HCT116 (cell line): Measurements from ENCODE around the gene FLRT1.

ENCODE experiments used
- ATF3 ChIP-seq: IDR thresholded peaks from 2 replicates; pipeline ENCODE4 v1.6.1; 2012
- CTCF ChIP-seq, 3 experiments: fragments of 200-600 bp in 1 of 3; sonication (generic) in 1 of 3; IDR thresholded peaks in 2 of 3; conservative IDR thresholded peaks in 1 of 3; 2 replicates each; pipeline ENCODE4 v1.5.1; 2012 to 2017; ENCODE audit warnings: low read depth in 2 of 3, low read length in 2 of 3, antibody characterized with exemption in 1 of 3, borderline replicate concordance in 1 of 3, control low read depth in 1 of 3, mild to moderate bottlenecking in 1 of 3, mixed read lengths in 1 of 3, mixed run types in 1 of 3, moderate library complexity in 1 of 3; ENCODE audit not compliant: insufficient read depth in 1 of 3
- EGR1 ChIP-seq: IDR thresholded peaks from 2 replicates; pipeline ENCODE4 v1.6.1; 2012; ENCODE audit warnings: low read depth
- EZH2 ChIP-seq: fragments of 200-600 bp; sonication (generic); IDR thresholded peaks from 2 replicates; pipeline ENCODE4 v1.6.1; 2017; ENCODE audit warnings: antibody characterized with exemption, mixed run types
- JUND ChIP-seq: IDR thresholded peaks from 2 replicates; pipeline ENCODE4 v1.6.1; 2012
- MAX ChIP-seq: IDR thresholded peaks from 2 replicates; pipeline ENCODE4 v1.6.1; 2012
- POLR2A ChIP-seq: IDR thresholded peaks from 2 replicates; pipeline ENCODE4 v1.7.0; 2011; ENCODE audit warnings: borderline replicate concordance; ENCODE audit not compliant: insufficient read depth, insufficient read length; ENCODE audit errors: extremely low read depth
- POLR2AphosphoS5 ChIP-seq: IDR thresholded peaks from 2 replicates; pipeline ENCODE4 v1.6.1; 2011; ENCODE audit warnings: mild to moderate bottlenecking, low read depth, low read length, moderate library complexity
- SIN3A ChIP-seq: IDR thresholded peaks from 2 replicates; pipeline ENCODE4 v1.6.1; 2012; ENCODE audit warnings: low read depth
- TCF7L2 ChIP-seq: IDR thresholded peaks from 2 replicates; pipeline ENCODE4 v1.7.0; 2011; ENCODE audit warnings: borderline replicate concordance, inconsistent platforms; ENCODE audit not compliant: insufficient read depth, insufficient read length; ENCODE audit errors: extremely low read depth
- ZBTB33 ChIP-seq: IDR thresholded peaks from 2 replicates; pipeline ENCODE4 v1.6.1; 2011; ENCODE audit warnings: mild to moderate bottlenecking, low read length, moderate library complexity; ENCODE audit not compliant: insufficient replicate concordance; ENCODE audit errors: extremely low read depth
- ZFX ChIP-seq: fragments of 450-650 bp; IDR thresholded peaks from 2 replicates; pipeline ENCODE4 v1.6.1; 2017
- ZNF274 ChIP-seq: fragments of 200-500 bp; sonication (Bioruptor generic); IDR thresholded peaks from 2 replicates; pipeline ENCODE4 v1.6.1; 2014; ENCODE audit warnings: mild to moderate bottlenecking, low read depth, low read length, inconsistent platforms

GRCh38 chr11:64000740-64001483 lies 34.8 kb upstream of the FLRT1 start:
- no peak for TF ChIP-seq TCF7L2
- no peak for TF ChIP-seq CTCF (IDR thresholded peaks at IDR 0.05 in 2 of 3, conservative IDR thresholded peaks at IDR 0.05 in 1 of 3; ENCODE audit: borderline replicate concordance in 1 of 3, insufficient read depth in 1 of 3, low read depth in 2 of 3, low read length in 2 of 3)
- TF ChIP-seq JUND, result no peak
- no peak for TF ChIP-seq MAX
- no peak for TF ChIP-seq POLR2AphosphoS5
- TF ChIP-seq POLR2A, result no peak
- no peak for TF ChIP-seq ZBTB33
- TF ChIP-seq EGR1, result no peak
- no peak for TF ChIP-seq SIN3A
- TF ChIP-seq ZFX, result no peak
- TF ChIP-seq EZH2, result no peak
- TF ChIP-seq ATF3, result no peak
- TF ChIP-seq ZNF274, result no peak
